HG02759 (cell line): ENCODE measurements around the gene DHRS4L2.
A peak's percentile ranks its signal among the peaks of the same experiment; 100 is the strongest.
"Not testable (repeated sequence)": the region's sequence is repeated elsewhere in the genome, so short reads cannot be mapped to it uniquely, and the experiment has no call there.

Experiments
- ATAC-seq: cut with Tn5 transposase; IDR thresholded peaks from one replicate; pipeline ENCODE4 v1.9.1; 2021; ENCODE audit warnings: mild to moderate bottlenecking, moderate library complexity; ENCODE audit not compliant: unreplicated experiment

The DHRS4L2 gene

GRCh38 chr14:23970283-23970659 is 18.5 kb upstream of the DHRS4L2 start:
- ATAC-seq = peak; percentile 2

GRCh38 chr14:23973178-23973577 is 15.6 kb upstream of the DHRS4L2 start:
- ATAC-seq = not testable (repeated sequence)

GRCh38 chr14:23974041-23974440 is 14.7 kb upstream of the DHRS4L2 start:
- ATAC-seq = not testable (repeated sequence)

- not testable (repeated sequence) for ATAC-seq
Observed at GRCh38 chr14:23977208-23977607, 11.5 kb upstream of the DHRS4L2 start.

GRCh38 chr14:23981951-23982813 is 6.5 kb upstream of the DHRS4L2 start:
- ATAC-seq = not testable (repeated sequence)

GRCh38 chr14:23984891-23985602 is 3.7 kb upstream of the DHRS4L2 start:
- no peak for ATAC-seq

GRCh38 chr14:23988223-23988606 is 514 bp upstream of the DHRS4L2 start:
- ATAC-seq = peak; percentile 19

- not testable (repeated sequence) for ATAC-seq
Observed at GRCh38 chr14:23989734-23990445, 1.2 kb downstream of the DHRS4L2 start.

- ATAC-seq = not testable (repeated sequence)
Observed at GRCh38 chr14:23990961-23991360, 2.2 kb downstream of the DHRS4L2 start.

GRCh38 chr14:23993042-23993441 is 4.3 kb downstream of the DHRS4L2 start:
- not testable (repeated sequence) for ATAC-seq

GRCh38 chr14:23996009-23996408 is 7.3 kb downstream of the DHRS4L2 start:
- ATAC-seq = not testable (repeated sequence)

GRCh38 chr14:23996825-23997224 is 8.1 kb downstream of the DHRS4L2 start:
- not testable (repeated sequence) for ATAC-seq

GRCh38 chr14:23999640-24000039 is 10.9 kb downstream of the DHRS4L2 start:
- not testable (repeated sequence) for ATAC-seq

- ATAC-seq = not testable (repeated sequence)
Observed at GRCh38 chr14:24001078-24001477, 12.3 kb downstream of the DHRS4L2 start.

GRCh38 chr14:24001679-24002078 is 12.9 kb downstream of the DHRS4L2 start:
- not testable (repeated sequence) for ATAC-seq

- peak; percentile 45 for ATAC-seq
Observed at GRCh38 chr14:24006471-24006816, 17.7 kb downstream of the DHRS4L2 start.

- ATAC-seq = peak; percentile 83
Observed at GRCh38 chr14:24006817-24007652, 18.3 kb downstream of the DHRS4L2 start.

- no peak for ATAC-seq
Observed at GRCh38 chr14:24011051-24011450, 22.3 kb downstream of the DHRS4L2 start.

- ATAC-seq = not testable (repeated sequence)
Observed at GRCh38 chr14:24012726-24013273, 24.1 kb downstream of the DHRS4L2 start.
